ENCODE data around the gene WFIKKN2. TPM values are rescaled to one million over a fixed set of nuclear protein-coding genes. Genes with fewer than 3 reads are reported as not detected.

Gene WFIKKN2
- total RNA-seq, 2 donors from 2014 or later = 0.29 to 0.35 TPM

DNA sequence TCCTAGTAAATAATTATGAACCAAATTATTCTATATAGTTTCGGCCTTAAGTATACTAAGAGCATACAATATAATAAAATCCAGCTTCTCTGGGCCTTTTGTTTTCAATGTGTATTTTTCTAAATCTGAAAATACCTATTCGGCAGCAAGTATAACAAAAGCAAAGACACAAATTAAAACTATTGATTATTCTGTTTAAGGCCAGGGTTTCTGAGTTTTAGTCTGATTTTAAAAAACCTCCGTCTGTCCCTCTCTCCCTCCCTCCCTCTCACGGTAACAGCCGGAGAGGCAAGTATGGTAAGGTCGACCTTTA, 29.3 kb downstream of the WFIKKN2 start:
- TF ChIP-seq, protein P1, sequence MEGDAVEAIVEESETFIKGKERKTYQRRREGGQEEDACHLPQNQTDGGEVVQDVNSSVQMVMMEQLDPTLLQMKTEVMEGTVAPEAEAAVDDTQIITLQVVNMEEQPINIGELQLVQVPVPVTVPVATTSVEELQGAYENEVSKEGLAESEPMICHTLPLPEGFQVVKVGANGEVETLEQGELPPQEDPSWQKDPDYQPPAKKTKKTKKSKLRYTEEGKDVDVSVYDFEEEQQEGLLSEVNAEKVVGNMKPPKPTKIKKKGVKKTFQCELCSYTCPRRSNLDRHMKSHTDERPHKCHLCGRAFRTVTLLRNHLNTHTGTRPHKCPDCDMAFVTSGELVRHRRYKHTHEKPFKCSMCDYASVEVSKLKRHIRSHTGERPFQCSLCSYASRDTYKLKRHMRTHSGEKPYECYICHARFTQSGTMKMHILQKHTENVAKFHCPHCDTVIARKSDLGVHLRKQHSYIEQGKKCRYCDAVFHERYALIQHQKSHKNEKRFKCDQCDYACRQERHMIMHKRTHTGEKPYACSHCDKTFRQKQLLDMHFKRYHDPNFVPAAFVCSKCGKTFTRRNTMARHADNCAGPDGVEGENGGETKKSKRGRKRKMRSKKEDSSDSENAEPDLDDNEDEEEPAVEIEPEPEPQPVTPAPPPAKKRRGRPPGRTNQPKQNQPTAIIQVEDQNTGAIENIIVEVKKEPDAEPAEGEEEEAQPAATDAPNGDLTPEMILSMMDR (conservative IDR thresholded peaks at IDR 0.05) = peak; percentile 30
- H3K36me3 Mint-ChIP-seq (ENCODE audit: low read depth) = peaks cover 16% of the 10 kb centered on the region
- no peak for DNase-seq
- no peaks in the 10 kb centered on the region for H3K27me3 ChIP-seq (ENCODE audit: control insufficient read depth, insufficient read depth, low read length, poor library complexity, severe bottlenecking)
- peak overlapping the region; percentile 97 for H3K27ac Mint-ChIP-seq
- 0% methylated on average over 3 of the region's 6 CpGs; no CpG with 5 or more reads in 1 of the 2 experiments for WGBS, 2 experiments (ENCODE audit: insufficient coverage in 1 of 2, insufficient read length in 1 of 2)
- peak overlapping the region; percentile 71 for H3K27ac ChIP-seq (ENCODE audit: low read depth, low read length)
- H3K9ac ChIP-seq (ENCODE audit: extremely low read depth, low read length, poor library complexity, severe bottlenecking) = peak overlapping the region; percentile 81
- no peaks in the 10 kb centered on the region for H3K4me1 ChIP-seq (ENCODE audit: control insufficient read depth, insufficient read depth, low read length)
- no peaks in the 10 kb centered on the region for H3K9me3 Mint-ChIP-seq
- peaks cover 23% of the 10 kb centered on the region for H3K4me1 Mint-ChIP-seq
- H3K4me3 ChIP-seq (ENCODE audit: low read length) = peak overlapping the region; percentile 96
- peaks cover 29% of the 10 kb centered on the region for H3K36me3 ChIP-seq (ENCODE audit: control insufficient read depth, insufficient read depth, low read length)
- H3K27me3 Mint-ChIP-seq (ENCODE audit: insufficient read depth) = no peaks in the 10 kb centered on the region
- peak overlapping the region; percentile 94 for H3K4me3 Mint-ChIP-seq
- H3K9me3 ChIP-seq (ENCODE audit: control insufficient read depth, low read length) = no peaks in the 10 kb centered on the region

DNA sequence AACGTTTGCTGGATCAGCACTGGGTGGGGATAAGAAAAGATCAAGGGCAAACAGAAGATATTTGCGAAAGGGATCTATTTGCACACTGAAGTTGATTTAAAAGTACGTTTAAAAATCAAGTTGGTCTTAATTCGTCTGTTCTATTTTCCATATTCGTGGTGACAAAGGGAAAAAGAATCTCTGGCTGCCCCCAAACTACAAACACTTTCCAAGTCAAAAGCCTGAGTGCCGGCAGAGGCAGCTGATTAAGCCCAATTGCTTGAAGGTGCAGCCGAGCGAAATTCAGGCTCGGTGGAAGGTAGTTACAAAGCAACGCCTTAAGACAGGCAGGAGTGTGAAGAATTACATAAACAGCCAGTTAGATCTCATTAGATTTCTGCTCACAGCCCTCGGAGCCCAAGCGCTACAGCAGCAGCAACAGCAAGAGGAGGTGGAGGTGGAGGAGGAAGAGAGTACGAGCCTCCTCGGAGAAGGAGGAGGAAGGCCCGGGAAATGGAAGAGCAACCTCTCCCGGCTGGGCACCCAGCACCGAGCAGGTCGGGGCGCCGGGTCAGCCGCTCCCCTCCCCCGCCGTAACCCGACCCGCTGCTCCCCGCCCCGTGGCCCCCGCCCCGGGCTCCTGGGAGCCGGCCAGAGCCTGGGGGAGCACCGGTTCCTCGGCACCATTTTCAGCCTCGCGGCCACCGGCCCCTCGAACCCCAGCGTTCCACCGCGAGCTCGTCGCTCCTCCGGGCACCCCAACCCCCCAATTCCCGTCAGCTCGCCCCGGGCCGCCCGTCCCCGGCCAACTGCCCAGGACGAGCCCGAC, 29.9 kb downstream of the WFIKKN2 start:
- Mint-ChIP-seq H3K4me1 (peaks cover 23% of the 10 kb centered on the region), H3K9me3 (no peaks in the 10 kb centered on the region), H3K36me3 (ENCODE audit: low read depth) (peaks cover 16% of the 10 kb centered on the region), H3K27me3 (ENCODE audit: insufficient read depth) (no peaks in the 10 kb centered on the region), H3K4me3 (peak overlapping the region; percentile 94), H3K27ac (peak overlapping the region; percentile 97)
- peak; percentile 88 for DNase-seq
- H3K4me3 ChIP-seq (ENCODE audit: low read length) = peak overlapping the region; percentile 96
- TF ChIP-seq, protein P1 (conservative IDR thresholded peaks at IDR 0.05) = no peak
- H3K4me1 ChIP-seq (ENCODE audit: control insufficient read depth, insufficient read depth, low read length) = no peaks in the 10 kb centered on the region
- no peaks in the 10 kb centered on the region for H3K9me3 ChIP-seq (ENCODE audit: control insufficient read depth, low read length)
- H3K36me3 ChIP-seq (ENCODE audit: control insufficient read depth, insufficient read depth, low read length) = peaks cover 29% of the 10 kb centered on the region
- H3K27ac ChIP-seq (ENCODE audit: low read depth, low read length) = peak overlapping the region; percentile 71
- WGBS, 2 experiments (ENCODE audit: insufficient coverage in 1 of 2, insufficient read length in 1 of 2) = 0% methylated on average over 18 to 50 of the region's 50 CpGs
- no peaks in the 10 kb centered on the region for H3K27me3 ChIP-seq (ENCODE audit: control insufficient read depth, insufficient read depth, low read length, poor library complexity, severe bottlenecking)
- H3K9ac ChIP-seq (ENCODE audit: extremely low read depth, low read length, poor library complexity, severe bottlenecking) = peak overlapping the region; percentile 81

DNA sequence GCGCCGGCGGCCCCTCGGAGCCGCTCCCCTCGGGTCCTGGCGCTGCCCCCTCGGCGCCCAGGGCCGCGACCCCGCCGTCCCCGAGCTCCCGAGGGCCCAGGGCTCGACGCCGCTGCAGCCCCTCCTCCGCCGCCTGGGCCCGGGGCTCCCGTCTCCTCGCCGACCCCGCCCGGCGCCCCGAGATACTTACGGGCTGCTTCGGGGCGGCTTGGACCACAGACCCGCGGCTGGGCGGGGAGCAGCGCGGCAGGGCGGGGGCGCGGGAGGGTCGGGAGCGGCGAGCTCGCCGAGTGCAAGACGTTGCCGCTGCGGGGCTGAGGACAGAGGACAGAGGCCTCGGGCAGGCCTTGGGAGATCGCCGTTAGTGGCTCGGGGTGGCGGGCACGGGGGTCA, 30.5 kb downstream of the WFIKKN2 start:
- no peaks in the 10 kb centered on the region for H3K27me3 ChIP-seq (ENCODE audit: control insufficient read depth, insufficient read depth, low read length, poor library complexity, severe bottlenecking)
- WGBS, 2 experiments (ENCODE audit: insufficient coverage in 1 of 2, insufficient read length in 1 of 2) = 0% methylated on average over 53 of the region's 53 CpGs; no CpG with 5 or more reads in 1 of the 2 experiments
- H3K4me3 ChIP-seq (ENCODE audit: low read length) = peak overlapping the region; percentile 96
- Mint-ChIP-seq H3K4me3 (peak overlapping the region; percentile 94), H3K27me3 (ENCODE audit: insufficient read depth) (no peaks in the 10 kb centered on the region), H3K9me3 (no peaks in the 10 kb centered on the region), H3K36me3 (ENCODE audit: low read depth) (peaks cover 16% of the 10 kb centered on the region), H3K27ac (no peak overlapping the region), H3K4me1 (peaks cover 23% of the 10 kb centered on the region)
- TF ChIP-seq, protein P1 (conservative IDR thresholded peaks at IDR 0.05) = no peak
- no peaks in the 10 kb centered on the region for H3K9me3 ChIP-seq (ENCODE audit: control insufficient read depth, low read length)
- H3K27ac ChIP-seq (ENCODE audit: low read depth, low read length) = peak overlapping the region; percentile 94
- peaks cover 29% of the 10 kb centered on the region for H3K36me3 ChIP-seq (ENCODE audit: control insufficient read depth, insufficient read depth, low read length)
- no peak for DNase-seq
- H3K9ac ChIP-seq (ENCODE audit: extremely low read depth, low read length, poor library complexity, severe bottlenecking) = peak overlapping the region; percentile 81
- H3K4me1 ChIP-seq (ENCODE audit: control insufficient read depth, insufficient read depth, low read length) = no peaks in the 10 kb centered on the region
